ENCODE measurements around the gene SLC25A1. TPM values are rescaled to one million over a fixed set of nuclear protein-coding genes. Genes with fewer than 3 reads are reported as not detected.

SLC25A1 gene
- total RNA-seq, 4 donors from 2014 or later: 35.6 to 71.0 (median 57.8) TPM

GRCh38 chr22:19169002-19169946 is 9.3 kb downstream of the SLC25A1 start:
- H3K27ac ChIP-seq: no peak overlapping the region
- no peaks in the 10 kb centered on the region for H3K9me3 ChIP-seq
- WGBS: 18% methylated on average over 10 of the region's 58 CpGs
- no peaks in the 10 kb centered on the region for H3K36me3 ChIP-seq
- H3K4me1 ChIP-seq: peaks cover 40% of the 10 kb centered on the region
- peak overlapping the region; percentile 30 for H3K4me3 ChIP-seq
- DNase-seq (ENCODE audit: low spot score in 2 of 2): peak in 1 of 2 donors; percentile 62
- H3K27me3 ChIP-seq: peaks cover 52% of the 10 kb centered on the region
- TF ChIP-seq EP300 (IDR thresholded peaks at IDR 0.05) (no peak), POLR2AphosphoS5 (IDR thresholded peaks at IDR 0.05) (no peak), CTCF (IDR thresholded peaks at IDR 0.05) (no peak), POLR2A (IDR thresholded peaks at IDR 0.05) (no peak)

GRCh38 chr22:19168088-19168890 is 10.2 kb downstream of the SLC25A1 start:
- TF ChIP-seq EP300 (IDR thresholded peaks at IDR 0.05) (no peak), POLR2AphosphoS5 (IDR thresholded peaks at IDR 0.05) (no peak), CTCF (IDR thresholded peaks at IDR 0.05) (no peak), POLR2A (IDR thresholded peaks at IDR 0.05) (no peak)
- 74% methylated on average over 17 of the region's 17 CpGs for WGBS

GRCh38 chr22:19167106-19167869 is 11.2 kb downstream of the SLC25A1 start:
- DNase-seq (ENCODE audit: low spot score in 2 of 2): no peak
- Histone ChIP-seq H3K27me3 (peaks cover 52% of the 10 kb centered on the region), H3K36me3 (no peaks in the 10 kb centered on the region), H3K4me1 (peaks cover 20% of the 10 kb centered on the region), H3K4me3 (no peak overlapping the region), H3K9me3 (no peaks in the 10 kb centered on the region), H3K27ac (no peak overlapping the region)
- 62% methylated on average over 12 of the region's 13 CpGs for WGBS
- TF ChIP-seq EP300 (IDR thresholded peaks at IDR 0.05) (no peak), CTCF (IDR thresholded peaks at IDR 0.05) (no peak), POLR2A (IDR thresholded peaks at IDR 0.05) (no peak), POLR2AphosphoS5 (IDR thresholded peaks at IDR 0.05) (no peak)

More at GRCh38 chr22:19168088-19168890, 10.2 kb downstream of the SLC25A1 start:
- Histone ChIP-seq H3K36me3 (no peaks in the 10 kb centered on the region), H3K4me1 (peaks cover 30% of the 10 kb centered on the region), H3K9me3 (no peaks in the 10 kb centered on the region), H3K27me3 (peaks cover 52% of the 10 kb centered on the region), H3K4me3 (no peak overlapping the region), H3K27ac (no peak overlapping the region)
- no peak for DNase-seq (ENCODE audit: low spot score in 2 of 2)

GRCh38 chr22:19166421-19166820 is 12.1 kb downstream of the SLC25A1 start:
- TF ChIP-seq POLR2A (IDR thresholded peaks at IDR 0.05) (no peak), CTCF (IDR thresholded peaks at IDR 0.05) (no peak), POLR2AphosphoS5 (IDR thresholded peaks at IDR 0.05) (no peak), EP300 (IDR thresholded peaks at IDR 0.05) (no peak)
- H3K27me3 ChIP-seq: peaks cover 52% of the 10 kb centered on the region
- H3K36me3 ChIP-seq: no peaks in the 10 kb centered on the region
- no peaks in the 10 kb centered on the region for H3K9me3 ChIP-seq
- no peak overlapping the region for H3K4me3 ChIP-seq
- H3K4me1 ChIP-seq: peaks cover 17% of the 10 kb centered on the region
- no peak overlapping the region for H3K27ac ChIP-seq
- DNase-seq (ENCODE audit: low spot score in 2 of 2): no peak
- 82% methylated on average over 8 of the region's 8 CpGs for WGBS

Data from suprapubic skin (tissue), 4 donors.